ENCODE data around the gene LAMA5. TPM values are rescaled to one million over a fixed set of nuclear protein-coding genes. Genes with fewer than 3 reads are reported as not detected.

The LAMA5 gene
- total RNA-seq, 6 experiments from 2014 or later: 30.3 to 80.8 (median 47.1) TPM

DNA sequence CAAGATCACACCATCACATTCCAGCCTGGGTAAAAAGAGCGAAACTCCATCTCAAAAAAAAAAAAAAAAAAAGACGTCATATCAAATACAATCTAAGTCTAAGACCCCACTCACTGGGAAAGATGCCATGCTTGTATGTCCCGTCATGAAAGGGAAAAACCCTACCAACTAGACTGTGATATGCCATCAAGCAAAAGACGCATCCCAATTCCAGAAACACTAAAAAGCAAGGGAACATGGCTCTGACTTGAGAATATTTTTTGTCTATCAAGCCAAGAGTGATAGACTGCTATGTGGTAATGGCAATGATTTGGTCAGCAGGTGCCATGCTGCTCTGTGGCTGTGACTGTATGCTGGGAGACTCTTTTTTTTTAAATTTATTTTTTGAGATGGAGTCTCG is 23.0 kb downstream of the LAMA5 start:
- no peak for DNase-seq
- no peak for ATAC-seq
- H3K36me3 ChIP-seq: peaks cover 0 to 9% (median 3%) of the 10 kb centered on the region in 4 donors
- no peaks in the 10 kb centered on the region for H3K27me3 ChIP-seq
- H3K4me3 ChIP-seq: no peak overlapping the region
- intact Hi-C loops (cut with DNase I): no loop called here
- H3K9me3 ChIP-seq: no peaks in the 10 kb centered on the region
- TF ChIP-seq, protein P1, sequence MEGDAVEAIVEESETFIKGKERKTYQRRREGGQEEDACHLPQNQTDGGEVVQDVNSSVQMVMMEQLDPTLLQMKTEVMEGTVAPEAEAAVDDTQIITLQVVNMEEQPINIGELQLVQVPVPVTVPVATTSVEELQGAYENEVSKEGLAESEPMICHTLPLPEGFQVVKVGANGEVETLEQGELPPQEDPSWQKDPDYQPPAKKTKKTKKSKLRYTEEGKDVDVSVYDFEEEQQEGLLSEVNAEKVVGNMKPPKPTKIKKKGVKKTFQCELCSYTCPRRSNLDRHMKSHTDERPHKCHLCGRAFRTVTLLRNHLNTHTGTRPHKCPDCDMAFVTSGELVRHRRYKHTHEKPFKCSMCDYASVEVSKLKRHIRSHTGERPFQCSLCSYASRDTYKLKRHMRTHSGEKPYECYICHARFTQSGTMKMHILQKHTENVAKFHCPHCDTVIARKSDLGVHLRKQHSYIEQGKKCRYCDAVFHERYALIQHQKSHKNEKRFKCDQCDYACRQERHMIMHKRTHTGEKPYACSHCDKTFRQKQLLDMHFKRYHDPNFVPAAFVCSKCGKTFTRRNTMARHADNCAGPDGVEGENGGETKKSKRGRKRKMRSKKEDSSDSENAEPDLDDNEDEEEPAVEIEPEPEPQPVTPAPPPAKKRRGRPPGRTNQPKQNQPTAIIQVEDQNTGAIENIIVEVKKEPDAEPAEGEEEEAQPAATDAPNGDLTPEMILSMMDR (IDR thresholded peaks at IDR 0.05): no peak
- TF ChIP-seq POLR2A (IDR thresholded peaks at IDR 0.05): no peak
- 89% methylated on average over 4 of the region's 5 CpGs for WGBS (ENCODE audit: insufficient coverage, low coverage, low lambda C conversion rate, missing lambda C conversion rate)
- H3K27ac ChIP-seq: no peak overlapping the region
- no peaks in the 10 kb centered on the region for H3K4me1 ChIP-seq

- H3K36me3 ChIP-seq: peaks cover 0 to 9% (median 3%) of the 10 kb centered on the region in 4 donors
- ATAC-seq (peak; percentile 53 to 73 (median 61)), DNase-seq (no peak)
- no peak overlapping the region for H3K27ac ChIP-seq
- 25% methylated on average over 8 of the region's 10 CpGs for WGBS (ENCODE audit: insufficient coverage, low coverage, low lambda C conversion rate, missing lambda C conversion rate)
- no peaks in the 10 kb centered on the region for H3K4me1 ChIP-seq
- H3K4me3 ChIP-seq: no peak overlapping the region
- H3K27me3 ChIP-seq: no peaks in the 10 kb centered on the region
- no peaks in the 10 kb centered on the region for H3K9me3 ChIP-seq
- TF ChIP-seq POLR2A (IDR thresholded peaks at IDR 0.05): no peak
- TF ChIP-seq, protein P1 (IDR thresholded peaks at IDR 0.05): no peak
- intact Hi-C loops (cut with DNase I): no loop called here
Measured at GRCh38 chr20:62342910-62343309, 24.2 kb downstream of the LAMA5 start.

DNA sequence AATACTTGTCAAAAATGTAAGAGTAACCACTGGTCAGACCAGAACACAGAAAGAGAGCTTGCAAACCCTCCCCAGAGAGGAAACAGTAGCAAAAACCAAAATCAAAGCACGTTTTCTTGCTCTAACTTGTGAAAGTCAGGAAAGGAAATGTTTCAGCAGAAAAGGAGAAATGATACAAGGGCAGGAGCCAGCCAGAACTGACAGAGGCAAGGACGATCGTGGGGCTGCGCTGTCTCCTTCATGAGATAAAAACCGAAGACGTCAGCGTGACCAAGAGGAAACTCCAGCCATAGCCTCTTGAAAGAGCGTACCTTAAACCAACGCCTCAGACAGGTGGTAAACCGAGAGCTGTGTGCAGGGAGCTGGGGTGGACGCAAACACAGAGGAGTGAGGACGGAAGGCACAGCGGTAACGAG is 27.5 kb downstream of the LAMA5 start:
- H3K36me3 ChIP-seq: peaks cover 0 to 15% (median 5%) of the 10 kb centered on the region in 4 donors
- WGBS (ENCODE audit: insufficient coverage, low coverage, low lambda C conversion rate, missing lambda C conversion rate): 42% methylated on average over 9 of the region's 14 CpGs
- peak; percentile 10 to 38 (median 22) for ATAC-seq

GRCh38 chr20:62338294-62338620 is 28.9 kb downstream of the LAMA5 start:
- ATAC-seq (no peak), DNase-seq (no peak)
- Histone ChIP-seq H3K4me3 (no peak overlapping the region), H3K27me3 (no peaks in the 10 kb centered on the region), H3K27ac (no peak overlapping the region), H3K4me1 (no peaks in the 10 kb centered on the region), H3K9me3 (no peaks in the 10 kb centered on the region), H3K36me3 (peaks cover 0 to 15% (median 5%) of the 10 kb centered on the region in 4 donors)
- WGBS (ENCODE audit: insufficient coverage, low coverage, low lambda C conversion rate, missing lambda C conversion rate): no CpG with 5 or more reads among the region's 16 CpGs
- intact Hi-C loops (cut with DNase I): no loop called here
- TF ChIP-seq, protein P1 (IDR thresholded peaks at IDR 0.05): no peak
- TF ChIP-seq POLR2A (IDR thresholded peaks at IDR 0.05): no peak

More for the DNA sequence above, 27.5 kb downstream of the LAMA5 start:
- no peaks in the 10 kb centered on the region for H3K4me1 ChIP-seq
- no peak overlapping the region for H3K4me3 ChIP-seq
- no peaks in the 10 kb centered on the region for H3K9me3 ChIP-seq
- intact Hi-C loops (cut with DNase I): no loop called here
- no peak overlapping the region for H3K27ac ChIP-seq
- H3K27me3 ChIP-seq: no peaks in the 10 kb centered on the region
- DNase-seq: peak in 1 of 3 donors; percentile 17
- TF ChIP-seq, protein P1 (IDR thresholded peaks at IDR 0.05): no peak
- TF ChIP-seq POLR2A (IDR thresholded peaks at IDR 0.05): no peak

Data from right lobe of liver (tissue), 6 donors.